Ascending aorta (tissue), 2 donors: ENCODE results near the gene SFRP5. TPM values are rescaled to one million over a fixed set of nuclear protein-coding genes. Genes with fewer than 3 reads are reported as not detected.

Experiments
- DNase-seq, 2 donors: peaks; one replicate each; pipeline ENCODE4 v3.0.0-alpha.2; 2019; ENCODE audit warnings: low spot score in 2 of 2
- H3K27ac ChIP-seq, 2 donors: fragments of 200-600 bp; sonication (generic); one replicate each; pipeline ENCODE4 v1.5.1; 2016 to 2017; ENCODE audit warnings: mild to moderate bottlenecking in 1 of 2
- H3K27me3 ChIP-seq: fragments of 200-600 bp; sonication (generic); one replicate; pipeline ENCODE4 v1.5.1; 2017
- H3K36me3 ChIP-seq, 2 donors: fragments of 200-600 bp; sonication (generic); one replicate each; pipeline ENCODE4 v1.5.1; 2016
- H3K4me1 ChIP-seq, 2 donors: fragments of 200-600 bp; sonication (generic); one replicate each; pipeline ENCODE4 v1.5.1; 2016 to 2017; ENCODE audit warnings: mild to moderate bottlenecking in 1 of 2
- H3K4me3 ChIP-seq, 2 donors: fragments of 200-600 bp; sonication (generic); one replicate each; pipeline ENCODE4 v1.5.1; 2016 to 2017; ENCODE audit warnings: mild to moderate bottlenecking in 1 of 2
- H3K9me3 ChIP-seq, 2 donors: fragments of 200-600 bp; sonication (generic); one replicate each; pipeline ENCODE4 v1.5.1; 2016
- CTCF ChIP-seq, 3 experiments: fragments of 200-600 bp in 2 of 3; fragments of 450-650 bp in 1 of 3; sonication (generic) in 2 of 3; IDR thresholded peaks; one replicate each; pipeline ENCODE4 v1.5.1; 2016 to 2019; ENCODE audit warnings: antibody characterized with exemption in 3 of 3, mild to moderate bottlenecking in 1 of 3, moderate library complexity in 1 of 3
- intact Hi-C: fragments of 100-400 bp; cut with DNase I; formaldehyde crosslinking; loops from one replicate; pipeline ENCODE4 v1.15.1; 2023
- total RNA-seq: library from RNA; depleted of rRNA; stranded (reverse); fragments of >200 nt; gene quantifications from one replicate; pipeline ENCODE4 v1.1.0, GENCODE V29; 2016

Gene SFRP5
- total RNA-seq, 1 donor from 2014 or later: not detected

DNA sequence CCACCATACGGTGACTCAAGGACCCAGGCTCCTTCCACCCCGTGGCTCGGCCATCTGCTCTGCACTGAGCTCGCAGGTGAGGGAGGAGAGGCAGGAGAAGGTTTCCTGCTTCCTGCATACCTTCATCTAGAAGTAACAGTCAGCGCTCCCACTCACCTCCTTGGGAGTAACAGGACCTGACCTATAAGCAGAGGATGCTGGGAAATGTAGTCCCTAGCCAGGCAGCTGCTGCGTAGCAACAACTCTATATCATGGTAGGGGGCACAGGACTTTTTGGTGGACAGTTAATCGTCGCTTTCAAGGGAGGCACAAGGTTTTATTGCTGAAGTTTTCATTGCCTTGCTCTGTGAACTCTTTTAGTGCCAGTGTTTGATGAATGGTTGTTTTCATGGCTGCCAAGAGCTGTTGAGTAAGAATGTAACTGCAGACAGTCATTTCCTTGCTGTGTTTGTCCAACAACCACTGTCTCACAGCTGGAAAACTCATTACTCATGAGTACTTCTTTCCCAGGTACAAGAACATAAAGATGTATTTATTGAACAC is 45.1 kb downstream of the SFRP5 start:
- peak overlapping the region; percentile 32 to 38 for H3K4me3 ChIP-seq
- peak overlapping the region; percentile 79 to 86 for H3K27ac ChIP-seq
- TF ChIP-seq CTCF (IDR thresholded peaks at IDR 0.05): no peak
- intact Hi-C loops: loop anchor here (1.0 kb wide), 1 partner anchor 12 kb away; no protein-coding TSS in a partner anchor
- no peaks in the 10 kb centered on the region for H3K27me3 ChIP-seq
- H3K36me3 ChIP-seq: peaks cover under 1 to 2% of the 10 kb centered on the region in 2 donors
- no peaks in the 10 kb centered on the region for H3K9me3 ChIP-seq
- DNase-seq: no peak
- peaks cover 0 to 16% of the 10 kb centered on the region in 2 donors for H3K4me1 ChIP-seq

GRCh38 chr10:97724341-97724941 is 47.4 kb downstream of the SFRP5 start:
- no peaks in the 10 kb centered on the region for H3K9me3 ChIP-seq
- H3K4me1 ChIP-seq: peaks cover 0 to 17% of the 10 kb centered on the region in 2 donors
- peaks cover 3 to 10% of the 10 kb centered on the region in 2 donors for H3K36me3 ChIP-seq
- no peaks in the 10 kb centered on the region for H3K27me3 ChIP-seq
- no peak overlapping the region for H3K4me3 ChIP-seq
- intact Hi-C loops: no loop called here
- DNase-seq: no peak
- no peak for TF ChIP-seq CTCF (IDR thresholded peaks at IDR 0.05)
- peak overlapping the region in 1 of 2 donors; percentile 37 for H3K27ac ChIP-seq

DNA sequence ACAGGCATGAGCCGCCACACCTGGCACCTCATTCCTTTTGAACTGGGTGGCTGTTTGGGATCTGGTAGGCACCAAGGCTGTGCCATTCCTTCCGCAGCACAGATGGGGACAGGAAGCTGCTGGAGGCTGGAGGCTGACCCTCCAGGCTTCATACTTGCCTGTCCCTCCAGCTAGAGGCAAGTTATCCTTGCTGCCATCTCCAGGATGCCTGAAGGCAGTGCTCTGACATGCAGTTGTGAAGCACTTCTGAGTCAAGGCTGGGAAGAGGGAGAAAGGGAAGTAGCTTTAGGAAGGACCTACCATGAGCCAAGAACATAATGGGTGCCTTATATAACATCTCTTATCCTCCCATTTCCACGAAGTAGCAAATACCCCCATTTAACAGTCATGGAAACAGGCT is 48.8 kb downstream of the SFRP5 start:
- no peak for TF ChIP-seq CTCF (IDR thresholded peaks at IDR 0.05)
- intact Hi-C loops: no loop called here
- Histone ChIP-seq H3K27ac (peak overlapping the region; percentile 8 to 57), H3K27me3 (no peaks in the 10 kb centered on the region), H3K4me1 (peaks cover 11 to 31% of the 10 kb centered on the region in 2 donors), H3K36me3 (peaks cover 3 to 23% of the 10 kb centered on the region in 2 donors), H3K9me3 (no peaks in the 10 kb centered on the region), H3K4me3 (no peak overlapping the region)
- DNase-seq: no peak

- Histone ChIP-seq H3K4me3 (no peak overlapping the region), H3K36me3 (peaks cover 4 to 32% of the 10 kb centered on the region in 2 donors), H3K4me1 (peaks cover 11 to 35% of the 10 kb centered on the region in 2 donors), H3K27me3 (no peaks in the 10 kb centered on the region), H3K9me3 (no peaks in the 10 kb centered on the region), H3K27ac (peak overlapping the region; percentile 22 to 57)
- TF ChIP-seq CTCF (IDR thresholded peaks at IDR 0.05): no peak
- intact Hi-C loops: no loop called here
- DNase-seq: no peak
Observed at GRCh38 chr10:97721871-97722780, 49.7 kb downstream of the SFRP5 start.

DNA sequence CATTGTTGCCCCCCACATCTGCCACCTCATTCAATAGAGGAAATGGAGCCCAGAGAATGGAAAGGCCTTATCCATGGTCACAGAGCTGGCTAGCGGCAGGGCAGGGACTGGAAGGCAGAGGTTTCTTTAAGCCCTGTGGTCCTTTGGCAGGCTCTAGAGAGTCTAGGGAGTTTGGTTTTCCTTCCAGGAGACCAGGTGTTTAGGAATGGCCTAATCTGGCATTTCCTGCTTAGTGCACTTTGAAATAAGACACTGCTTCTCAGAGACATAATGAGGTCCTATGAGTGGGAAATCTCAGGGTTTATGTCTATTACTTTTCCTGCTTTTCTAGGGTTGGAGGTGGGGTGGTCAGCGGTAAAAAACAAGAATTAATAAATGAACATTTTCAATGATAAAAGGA is 52.2 kb downstream of the SFRP5 start:
- Histone ChIP-seq H3K36me3 (peaks cover 8 to 37% of the 10 kb centered on the region in 2 donors), H3K4me3 (no peak overlapping the region), H3K27me3 (no peaks in the 10 kb centered on the region), H3K4me1 (peaks cover 19 to 39% of the 10 kb centered on the region in 2 donors), H3K9me3 (no peaks in the 10 kb centered on the region), H3K27ac (peak overlapping the region; percentile 98 to 100)
- intact Hi-C loops: loop anchor here (10.0 kb wide), 1 partner anchor 415 kb away; the partner anchor contains the start of gene R3HCC1L
- no peak for DNase-seq
- TF ChIP-seq CTCF (IDR thresholded peaks at IDR 0.05): no peak
